HEK293T (cell line): ENCODE results near the gene ZIC1.

ENCODE experiments used
- CTCF ChIA-PET: fragments of 350-600 bp; formaldehyde crosslinking; extraction: SDS; loops from one replicate; lab custom pipeline; 2021; ENCODE audit warnings: antibody characterized with exemption, inconsistent platforms; lab: Yijun Ruan, JAX
- POLR2A ChIA-PET: fragments of 350-600 bp; formaldehyde crosslinking; extraction: SDS; loops from one replicate; lab custom pipeline; 2020; ENCODE audit warnings: antibody characterized with exemption, inconsistent platforms; lab: Yijun Ruan, JAX
- DNase-seq: peaks from one replicate; pipeline ENCODE4 v3.0.0; 2012; ENCODE audit warnings: mixed read lengths; ENCODE audit errors: extremely low spot score
- ARNT ChIP-seq: fragments of 450-650 bp; IDR thresholded peaks from 2 replicates; pipeline ENCODE4 v1.6.1; 2017; ENCODE audit warnings: mild to moderate bottlenecking
- BHLHE40 ChIP-seq: fragments of 450-650 bp; IDR thresholded peaks from 2 replicates; pipeline ENCODE4 v1.6.1; 2016; ENCODE audit warnings: mild to moderate bottlenecking, moderate library complexity, borderline replicate concordance
- CTBP1 ChIP-seq: fragments of 450-650 bp; IDR thresholded peaks from 2 replicates; pipeline ENCODE4 v1.6.1; 2016; ENCODE audit warnings: borderline replicate concordance
- ELF4 ChIP-seq: fragments of 450-650 bp; IDR thresholded peaks from 2 replicates; pipeline ENCODE4 v1.6.1; 2017; ENCODE audit warnings: antibody characterized with exemption
- FOXA1 ChIP-seq: fragments of 450-650 bp; IDR thresholded peaks from 2 replicates; pipeline ENCODE4 v1.6.1; 2016; ENCODE audit warnings: mild to moderate bottlenecking
- FOXK2 ChIP-seq: fragments of 450-650 bp; IDR thresholded peaks from 2 replicates; pipeline ENCODE4 v1.6.1; 2016; ENCODE audit warnings: mild to moderate bottlenecking
- FOXM1 ChIP-seq: fragments of 450-650 bp; IDR thresholded peaks from 2 replicates; pipeline ENCODE4 v1.6.1; 2017; ENCODE audit warnings: mild to moderate bottlenecking, borderline replicate concordance
- HDGF ChIP-seq: fragments of 450-650 bp; IDR thresholded peaks from 2 replicates; pipeline ENCODE4 v1.6.1; 2017; ENCODE audit warnings: antibody characterized with exemption, borderline replicate concordance
- L3MBTL2 ChIP-seq: fragments of 450-650 bp; conservative IDR thresholded peaks from 2 replicates; pipeline ENCODE4 v1.6.1; 2016; ENCODE audit warnings: mild to moderate bottlenecking
- LEF1 ChIP-seq: fragments of 450-650 bp; IDR thresholded peaks from 2 replicates; pipeline ENCODE4 v1.6.1; 2017; ENCODE audit warnings: mild to moderate bottlenecking, borderline replicate concordance
- NFRKB ChIP-seq: fragments of 450-650 bp; IDR thresholded peaks from 2 replicates; pipeline ENCODE4 v1.6.1; 2016; ENCODE audit warnings: mild to moderate bottlenecking, moderate library complexity
- SP1 ChIP-seq: fragments of 450-650 bp; IDR thresholded peaks from 2 replicates; pipeline ENCODE4 v1.6.1; 2017
- SUZ12 ChIP-seq: fragments of 450-650 bp; IDR thresholded peaks from 2 replicates; pipeline ENCODE4 v1.6.1; 2016; ENCODE audit warnings: mild to moderate bottlenecking
- TARDBP ChIP-seq: fragments of 450-650 bp; IDR thresholded peaks from 2 replicates; pipeline ENCODE4 v1.6.1; 2016
- ZNF384 ChIP-seq: fragments of 450-650 bp; IDR thresholded peaks from 2 replicates; pipeline ENCODE4 v1.6.1; 2016
- TF ChIP-seq, protein P1 (sequence below): fragments of 450-650 bp; IDR thresholded peaks from 2 replicates; pipeline ENCODE4 v1.6.1; 2016

ZIC1 gene

GRCh38 chr3:147402159-147402558 is 7.0 kb upstream of the ZIC1 start:
- CTCF ChIA-PET: no interaction called here
- POLR2A ChIA-PET: no interaction called here

DNA sequence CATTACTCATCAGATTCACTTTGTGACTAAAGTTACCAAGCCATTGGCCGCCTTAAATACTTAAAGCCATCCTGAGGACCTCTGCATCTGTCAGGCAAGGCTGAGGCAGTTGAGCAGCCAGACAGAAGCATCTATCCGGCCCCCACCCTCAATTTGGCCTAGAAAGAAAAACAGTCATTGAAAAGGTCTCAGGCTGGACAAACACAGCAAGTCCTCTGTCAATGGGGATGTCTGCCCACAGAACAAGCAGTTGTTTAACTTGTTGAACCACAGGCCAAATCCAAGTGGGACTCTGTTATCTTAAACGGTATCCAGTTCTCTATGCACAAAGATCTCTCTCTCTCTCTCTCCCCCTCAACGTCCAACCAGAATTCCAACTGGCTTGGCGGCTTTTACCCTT is 5.7 kb upstream of the ZIC1 start:
- ChIA-PET CTCF (no interaction called here), POLR2A (no interaction called here)
- no peak for TF ChIP-seq BHLHE40
- no peak for TF ChIP-seq TARDBP
- TF ChIP-seq ARNT: no peak
- TF ChIP-seq LEF1: no peak
- no peak for TF ChIP-seq ELF4
- no peak for TF ChIP-seq SUZ12
- TF ChIP-seq ZNF384: no peak
- no peak for TF ChIP-seq HDGF
- TF ChIP-seq FOXK2: no peak
- no peak for TF ChIP-seq FOXA1
- TF ChIP-seq FOXM1: no peak
- no peak for TF ChIP-seq SP1
- no peak for TF ChIP-seq CTBP1
- TF ChIP-seq L3MBTL2: no peak
- TF ChIP-seq, protein P1, sequence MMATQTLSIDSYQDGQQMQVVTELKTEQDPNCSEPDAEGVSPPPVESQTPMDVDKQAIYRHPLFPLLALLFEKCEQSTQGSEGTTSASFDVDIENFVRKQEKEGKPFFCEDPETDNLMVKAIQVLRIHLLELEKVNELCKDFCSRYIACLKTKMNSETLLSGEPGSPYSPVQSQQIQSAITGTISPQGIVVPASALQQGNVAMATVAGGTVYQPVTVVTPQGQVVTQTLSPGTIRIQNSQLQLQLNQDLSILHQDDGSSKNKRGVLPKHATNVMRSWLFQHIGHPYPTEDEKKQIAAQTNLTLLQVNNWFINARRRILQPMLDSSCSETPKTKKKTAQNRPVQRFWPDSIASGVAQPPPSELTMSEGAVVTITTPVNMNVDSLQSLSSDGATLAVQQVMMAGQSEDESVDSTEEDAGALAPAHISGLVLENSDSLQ: no peak
- no peak for TF ChIP-seq NFRKB
- no peak for DNase-seq

More at GRCh38 chr3:147402159-147402558, 7.0 kb upstream of the ZIC1 start:
- no peak for TF ChIP-seq ARNT
- no peak for TF ChIP-seq ELF4
- TF ChIP-seq CTBP1: no peak
- TF ChIP-seq, protein P1: no peak
- no peak for TF ChIP-seq HDGF
- TF ChIP-seq ZNF384: no peak
- no peak for DNase-seq

- DNase-seq: no peak
- no peak for TF ChIP-seq FOXK2
- no peak for TF ChIP-seq LEF1
- no peak for TF ChIP-seq SP1
- TF ChIP-seq ELF4: no peak
- no peak for TF ChIP-seq SUZ12
- no peak for TF ChIP-seq ZNF384
- no peak for TF ChIP-seq BHLHE40
- ChIA-PET CTCF (no interaction called here), POLR2A (no interaction called here)
Measured at GRCh38 chr3:147404000-147404799, 5.0 kb upstream of the ZIC1 start.

GRCh38 chr3:147404800-147405230 is 4.3 kb upstream of the ZIC1 start:
- ChIA-PET CTCF (no interaction called here), POLR2A (no interaction called here)
- TF ChIP-seq LEF1 (no peak), FOXA1 (no peak), ELF4 (no peak), L3MBTL2 (no peak), ARNT (no peak), SUZ12 (no peak), ZNF384 (no peak), FOXM1 (no peak), FOXK2 (no peak), BHLHE40 (no peak), NFRKB (no peak), CTBP1 (no peak), HDGF (no peak), SP1 (no peak), TARDBP (no peak)
- TF ChIP-seq, protein P1: no peak
- no peak for DNase-seq

- POLR2A ChIA-PET: no interaction called here
- DNase-seq: no peak
- TF ChIP-seq ARNT: no peak
- TF ChIP-seq FOXM1: no peak
- no peak for TF ChIP-seq BHLHE40
- no peak for TF ChIP-seq TARDBP
- TF ChIP-seq, protein P1: no peak
- no peak for TF ChIP-seq SUZ12
- TF ChIP-seq ELF4: no peak
- no peak for TF ChIP-seq ZNF384
- no peak for TF ChIP-seq L3MBTL2
- no peak for TF ChIP-seq SP1
- TF ChIP-seq FOXA1: no peak
- CTCF ChIA-PET: no interaction called here
Measured at GRCh38 chr3:147405231-147406027, 3.7 kb upstream of the ZIC1 start.
